Caki2 (cell line): ENCODE data around the gene IGSF3. TPM values are rescaled to one million over a fixed set of nuclear protein-coding genes. Genes with fewer than 3 reads are reported as not detected.

Experiments used
- DNase-seq: peaks from one replicate; pipeline ENCODE4 v3.0.0-alpha.2; 2015; ENCODE audit warnings: low read depth
- in situ Hi-C: cut with HindIII; loops from 2 replicates; pipeline ENCODE4 v1.10.0; 2016; ENCODE audit warnings: low sequenced_read_pairs, low pct_unique_long_range_greater_than_20kb, mixed read lengths
- total RNA-seq: library from RNA; depleted of rRNA; stranded (reverse); fragments of >200 nt; shearing (Covaris generic); gene quantifications from 2 replicates; pipeline ENCODE4 v1.2.3, GENCODE V29; 2014; ENCODE audit warnings: low replicate concordance; rRNA removed

The IGSF3 gene
- total RNA-seq, 1 experiment from 2014 or later: 30.4 TPM

GRCh38 chr1:116528329-116529083, 139.0 kb downstream of the IGSF3 start:
- in situ Hi-C loops: no loop called here
- DNase-seq: no peak

- DNase-seq: no peak
- in situ Hi-C loops: no loop called here
These were observed 142.1 kb downstream of the IGSF3 start for GRCh38 chr1:116525440-116525839.

Other genes with a start within 250 kb of the IGSF3 start
- gene CD58, start 96.7 kb downstream of the IGSF3 start, total RNA-seq: 12.7 and 17.5 TPM in 2 replicates
- gene CD2, start 86.7 kb upstream of the IGSF3 start, total RNA-seq: not detected in 2 replicates
- 20.7 and 26.4 TPM in 2 replicates for gene PTGFRN, start 242.2 kb upstream of the IGSF3 start, total RNA-seq